HG03342 (cell line): Measurements from ENCODE around the gene MAG.
"Not testable (repeated sequence)": the region's sequence is repeated elsewhere in the genome, so short reads cannot be mapped to it uniquely, and the experiment has no call there.

Source experiments
- ATAC-seq: cut with Tn5 transposase; IDR thresholded peaks from one replicate; pipeline ENCODE4 v1.9.1; 2021; ENCODE audit warnings: mild to moderate bottlenecking, moderate library complexity; ENCODE audit not compliant: unreplicated experiment

Gene MAG

GRCh38 chr19:35279374-35279773 is 12.6 kb upstream of the MAG start:
- no peak for ATAC-seq

- ATAC-seq, result no peak
Measured at GRCh38 chr19:35279985-35280821, 11.8 kb upstream of the MAG start.

- no peak for ATAC-seq
Measured at GRCh38 chr19:35281303-35281702, 10.7 kb upstream of the MAG start.

GRCh38 chr19:35284153-35285094 is 7.5 kb upstream of the MAG start:
- no peak for ATAC-seq

GRCh38 chr19:35285095-35285449 is 6.9 kb upstream of the MAG start:
- no peak for ATAC-seq

- not testable (repeated sequence) for ATAC-seq
Measured at GRCh38 chr19:35285465-35285864, 6.5 kb upstream of the MAG start.

- not testable (repeated sequence) for ATAC-seq
Measured at GRCh38 chr19:35286101-35286500, 5.9 kb upstream of the MAG start.

GRCh38 chr19:35287713-35288112 is 4.2 kb upstream of the MAG start:
- ATAC-seq, result no peak

- ATAC-seq, result no peak
Measured at GRCh38 chr19:35288331-35288730, 3.6 kb upstream of the MAG start.

GRCh38 chr19:35288906-35289305 is 3.1 kb upstream of the MAG start:
- no peak for ATAC-seq

- no peak for ATAC-seq
Measured at GRCh38 chr19:35290381-35291127, 1.4 kb upstream of the MAG start.

GRCh38 chr19:35291259-35291658 is 702 bp upstream of the MAG start:
- no peak for ATAC-seq

- no peak for ATAC-seq
Measured at GRCh38 chr19:35292421-35293362, 731 bp downstream of the MAG start.

- ATAC-seq, result no peak
Measured at GRCh38 chr19:35293363-35293739, 1.4 kb downstream of the MAG start.

GRCh38 chr19:35293808-35294207 is 1.8 kb downstream of the MAG start:
- ATAC-seq, result no peak

- no peak for ATAC-seq
Measured at GRCh38 chr19:35294328-35294727, 2.4 kb downstream of the MAG start.

GRCh38 chr19:35294859-35295791 is 3.2 kb downstream of the MAG start:
- no peak for ATAC-seq

- no peak for ATAC-seq
Measured at GRCh38 chr19:35295792-35296462, 4.0 kb downstream of the MAG start.
